WTC11 (cell line): ENCODE results near the gene TOR1A. TPM values are rescaled to one million over a fixed set of nuclear protein-coding genes. Genes with fewer than 3 reads are reported as not detected.
A peak's percentile ranks its signal among the peaks of the same experiment; 100 is the strongest.

ENCODE experiments used
- ATAC-seq: fragments of 200-7000 bp; cut with Tn5 transposase; 2 replicates; pipeline ENCODE4 v1.10.0; 2021; ENCODE audit warnings: mild to moderate bottlenecking, moderate library complexity
- Bru-seq: library from RNA; stranded (reverse); fragments of 400-500 nt; gene quantifications from one replicate; lab custom pipeline; 2021; lab: Mats Ljungman, UMichigan
- CTCF ChIA-PET: fragments of 300-600 bp; sonication (Branson Sonifier 250); formaldehyde crosslinking; loops from one replicate; lab custom pipeline; 2021; ENCODE audit warnings: antibody characterized with exemption; lab: Charles Lee
- POLR2A ChIA-PET: fragments of 350-600 bp; sonication (Branson Sonifier 250); formaldehyde crosslinking; loops from one replicate; lab custom pipeline; 2021; ENCODE audit warnings: antibody characterized with exemption; lab: Charles Lee
- DNase-seq: peaks from one replicate; pipeline ENCODE4 v3.0.0; 2021; ENCODE audit warnings: low spot score
- H3K27ac Mint-ChIP-seq: 2 replicates; pipeline ENCODE4 v1.8.0; 2021; ENCODE audit warnings: mixed read lengths
- H3K27me3 Mint-ChIP-seq: 2 replicates; pipeline ENCODE4 v1.8.0; 2021; ENCODE audit warnings: low read depth, mild to moderate bottlenecking, moderate library complexity, mixed read lengths
- H3K36me3 Mint-ChIP-seq: 2 replicates; pipeline ENCODE4 v1.8.0; 2021; ENCODE audit warnings: mixed read lengths
- H3K4me1 Mint-ChIP-seq: 2 replicates; pipeline ENCODE4 v1.8.0; 2022; ENCODE audit warnings: mixed read lengths
- H3K4me3 Mint-ChIP-seq: 2 replicates; pipeline ENCODE4 v1.8.0; 2021; ENCODE audit warnings: mild to moderate bottlenecking, moderate library complexity, mixed read lengths
- H3K9me3 Mint-ChIP-seq: 2 replicates; pipeline ENCODE4 v1.8.0; 2021; ENCODE audit warnings: mixed read lengths
- ARID4B ChIP-seq: sonication (generic); formaldehyde crosslinking; IDR thresholded peaks from 2 replicates; pipeline ENCODE4 v1.8.0; 2023; ENCODE audit warnings: missing genetic modification reagents, mild to moderate bottlenecking, borderline replicate concordance
- CREM ChIP-seq: sonication (generic); formaldehyde crosslinking; IDR thresholded peaks from 2 replicates; pipeline ENCODE4 v1.8.1; 2022; ENCODE audit warnings: mild to moderate bottlenecking, missing genetic modification reagents, moderate library complexity
- E2F4 ChIP-seq: sonication (generic); formaldehyde crosslinking; IDR thresholded peaks from 2 replicates; pipeline ENCODE4 v1.8.1; 2022; ENCODE audit warnings: low read depth, mild to moderate bottlenecking, moderate library complexity, missing genetic modification reagents, borderline replicate concordance
- EMX1 ChIP-seq: fragments of 250-450 bp; sonication (Bioruptor Pico); IDR thresholded peaks from 2 replicates; pipeline ENCODE4 v1.8.0; 2021; ENCODE audit warnings: mild to moderate bottlenecking
- ESRRA ChIP-seq: sonication (generic); formaldehyde crosslinking; IDR thresholded peaks from 2 replicates; pipeline ENCODE4 v1.8.1; 2022; ENCODE audit warnings: mild to moderate bottlenecking, missing genetic modification reagents, borderline replicate concordance
- ETV6 ChIP-seq: sonication (generic); formaldehyde crosslinking; IDR thresholded peaks from 2 replicates; pipeline ENCODE4 v1.8.1; 2022; ENCODE audit warnings: mild to moderate bottlenecking, missing genetic modification reagents
- FOXK1 ChIP-seq: sonication (generic); formaldehyde crosslinking; IDR thresholded peaks from 2 replicates; pipeline ENCODE4 v1.8.0; 2022; ENCODE audit warnings: mild to moderate bottlenecking, moderate library complexity, missing genetic modification reagents
- FOXP1 ChIP-seq: sonication (generic); formaldehyde crosslinking; IDR thresholded peaks from 2 replicates; pipeline ENCODE4 v1.8.0; 2022; ENCODE audit warnings: missing genetic modification reagents, mild to moderate bottlenecking, moderate library complexity, borderline replicate concordance
- GABPB1 ChIP-seq: sonication (generic); formaldehyde crosslinking; IDR thresholded peaks from 2 replicates; pipeline ENCODE4 v1.8.1; 2023; ENCODE audit warnings: mild to moderate bottlenecking, missing genetic modification reagents
- GRHL2 ChIP-seq: fragments of 250-450 bp; sonication (Bioruptor Pico); IDR thresholded peaks from 2 replicates; pipeline ENCODE4 v1.8.0; 2022; ENCODE audit warnings: mild to moderate bottlenecking, moderate library complexity; ENCODE audit not compliant: insufficient replicate concordance, severe bottlenecking
- MAX ChIP-seq: sonication (generic); formaldehyde crosslinking; IDR thresholded peaks from 2 replicates; pipeline ENCODE4 v1.8.0; 2022; ENCODE audit warnings: mild to moderate bottlenecking, missing genetic modification reagents
- MYBL2 ChIP-seq: sonication (generic); formaldehyde crosslinking; IDR thresholded peaks from 2 replicates; pipeline ENCODE4 v1.8.1; 2023; ENCODE audit warnings: mild to moderate bottlenecking, moderate library complexity, missing genetic modification reagents
- NFE2L1 ChIP-seq: sonication (generic); formaldehyde crosslinking; IDR thresholded peaks from 2 replicates; pipeline ENCODE4 v1.8.1; 2023; ENCODE audit warnings: missing genetic modification reagents
- NR2C2 ChIP-seq: sonication (generic); formaldehyde crosslinking; IDR thresholded peaks from 2 replicates; pipeline ENCODE4 v1.8.0; 2022; ENCODE audit warnings: mild to moderate bottlenecking, missing genetic modification reagents
- RELA ChIP-seq: sonication (generic); formaldehyde crosslinking; IDR thresholded peaks from 2 replicates; pipeline ENCODE4 v1.8.1; 2022; ENCODE audit warnings: missing genetic modification reagents, mild to moderate bottlenecking, borderline replicate concordance
- SMAD3 ChIP-seq: sonication (generic); formaldehyde crosslinking; IDR thresholded peaks from 2 replicates; pipeline ENCODE4 v1.8.0; 2022; ENCODE audit warnings: missing genetic modification reagents, mild to moderate bottlenecking, borderline replicate concordance
- SOX15 ChIP-seq: fragments of 250-450 bp; sonication (Bioruptor Pico); IDR thresholded peaks from 2 replicates; pipeline ENCODE4 v1.9.0; 2021; ENCODE audit warnings: mild to moderate bottlenecking
- SP1 ChIP-seq: sonication (generic); formaldehyde crosslinking; conservative IDR thresholded peaks from 2 replicates; pipeline ENCODE4 v1.8.1; 2022; ENCODE audit warnings: missing genetic modification reagents
- TCF7 ChIP-seq: sonication (generic); formaldehyde crosslinking; IDR thresholded peaks from 2 replicates; pipeline ENCODE4 v1.8.0; 2022; ENCODE audit warnings: mild to moderate bottlenecking, low read depth, missing genetic modification reagents, moderate library complexity
- TEAD1 ChIP-seq: sonication (generic); formaldehyde crosslinking; IDR thresholded peaks from 2 replicates; pipeline ENCODE4 v1.8.0; 2022; ENCODE audit warnings: mild to moderate bottlenecking, missing genetic modification reagents
- ZNF219 ChIP-seq: sonication (generic); formaldehyde crosslinking; IDR thresholded peaks from 2 replicates; pipeline ENCODE4 v1.8.0; 2023; ENCODE audit warnings: missing genetic modification reagents, mild to moderate bottlenecking, borderline replicate concordance
- ZNF232 ChIP-seq: sonication (generic); formaldehyde crosslinking; IDR thresholded peaks from 2 replicates; pipeline ENCODE4 v1.8.0; 2022; ENCODE audit warnings: mild to moderate bottlenecking, missing genetic modification reagents
- long read RNA-seq, 3 experiments: library from RNA in 1 of 3; library from capped mRNA in 1 of 3; library from polyadenylated mRNA in 1 of 3; unstranded in 2 of 3; stranded (forward) in 1 of 3; transcript quantifications; one replicate each; pipeline ENCODE4 v2.0.0, GENCODE V29; 2021
- total RNA-seq: library from RNA; stranded (reverse); gene quantifications from 3 replicates; pipeline ENCODE4 v1.2.3, GENCODE V29; 2021
- TF ChIP-seq, protein P1 (sequence below): sonication (generic); formaldehyde crosslinking; IDR thresholded peaks from 2 replicates; pipeline ENCODE4 v1.8.1; 2023; ENCODE audit warnings: mild to moderate bottlenecking, moderate library complexity, missing genetic modification reagents
- TF ChIP-seq, protein P2 (sequence below): sonication (generic); formaldehyde crosslinking; IDR thresholded peaks from 2 replicates; pipeline ENCODE4 v1.8.1; 2022; ENCODE audit warnings: mild to moderate bottlenecking, moderate library complexity, missing genetic modification reagents
- TF ChIP-seq, protein P3 (sequence below): sonication (generic); formaldehyde crosslinking; IDR thresholded peaks from 2 replicates; pipeline ENCODE4 v1.8.0; 2022; ENCODE audit warnings: mild to moderate bottlenecking, missing genetic modification reagents
- TF ChIP-seq, protein P4 (sequence below): sonication (generic); formaldehyde crosslinking; IDR thresholded peaks from 2 replicates; pipeline ENCODE4 v1.8.0; 2023; ENCODE audit warnings: missing genetic modification reagents

The TOR1A gene
- total RNA-seq (27.7 to 32.7 TPM (median 28.7 TPM) in 3 replicates), Bru-seq, nascent RNA (percentile 78 among the genes with signal in this experiment)
- long read RNA-seq, experiment 1, transcript TOR1A-201 (5 exons, 2,076 nt) = major isoform, 173 of 188 reads
- long read RNA-seq, experiment 1, partial matches to known transcripts = 0 of 188 reads
- long read RNA-seq, experiment 1, other reads (novel, unspliced or antisense) = 14 of 188 reads
- long read RNA-seq, experiment 2, transcript TOR1A-201 (5 exons, 2,076 nt) = major isoform, 31 of 45 reads
- long read RNA-seq, experiment 2, partial matches to known transcripts = 2 of 45 reads
- long read RNA-seq, experiment 2, other reads (novel, unspliced or antisense) = 12 of 45 reads
- long read RNA-seq, experiment 3, transcript TOR1A-201 (5 exons, 2,076 nt) = major isoform, 91 of 104 reads
- long read RNA-seq, experiment 3, partial matches to known transcripts = 10 of 104 reads
- long read RNA-seq, experiment 3, other reads (novel, unspliced or antisense) = 2 of 104 reads

DNA sequence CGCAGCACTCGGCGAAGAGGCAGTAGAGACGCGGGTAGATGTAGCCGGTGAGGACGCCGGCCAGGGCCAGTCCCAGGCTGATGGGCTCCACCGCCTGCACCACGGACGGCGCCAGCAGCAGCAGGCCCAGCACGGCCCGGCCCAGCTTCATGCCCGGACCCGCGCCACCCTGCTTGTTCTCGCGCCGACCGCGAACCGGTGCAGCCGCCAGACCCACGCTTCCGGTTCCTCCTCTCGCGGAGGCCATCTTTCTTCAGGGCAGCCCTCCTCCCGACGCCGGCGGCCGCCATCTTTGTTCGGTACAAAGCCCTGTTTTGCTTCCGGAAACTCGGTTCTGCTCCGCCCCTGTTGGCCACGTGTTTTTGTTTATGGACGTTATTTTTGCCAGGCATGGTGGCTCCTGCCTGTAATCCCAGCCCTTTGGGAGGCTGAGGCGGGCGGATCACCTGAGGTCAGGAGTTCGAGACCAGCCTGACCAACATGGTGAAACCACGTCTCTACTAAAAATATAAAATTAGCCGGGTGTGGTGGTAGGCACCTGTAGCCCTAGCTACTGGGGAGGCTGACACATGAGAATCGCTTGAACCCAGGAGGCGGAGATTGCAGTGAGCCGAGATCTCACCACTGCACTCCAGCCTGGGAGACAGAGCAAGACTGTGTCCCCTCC is at the start of gene TOR1A:
Gene TOR1A, minus strand, starts transcription at position 202 of the 667 bp plus-strand sequence. Its CDS starts 51 bp downstream, at position 151.
- Mint-ChIP-seq H3K9me3 (no peaks in the 10 kb centered on the region), H3K4me1 (peaks cover 9% of the 10 kb centered on the region), H3K27ac (peak within 1 kb of the TSS; percentile 65), H3K27me3 (no peaks in the 10 kb centered on the region), H3K36me3 (peaks cover 23% of the 10 kb centered on the region), H3K4me3 (peak within 1 kb of the TSS; percentile 77)
- ChIA-PET POLR2A (interaction anchor here (0.6 to 1.4 kb wide), 2 partner anchors 11 to 1235 kb away, joined by 3 to 5 read pairs; partner anchors contain the start of genes C9orf78 and USP20), CTCF (no interaction called here)
- ATAC-seq (peak; percentile 84), DNase-seq (peak; percentile 94)
- TF ChIP-seq, protein P1, sequence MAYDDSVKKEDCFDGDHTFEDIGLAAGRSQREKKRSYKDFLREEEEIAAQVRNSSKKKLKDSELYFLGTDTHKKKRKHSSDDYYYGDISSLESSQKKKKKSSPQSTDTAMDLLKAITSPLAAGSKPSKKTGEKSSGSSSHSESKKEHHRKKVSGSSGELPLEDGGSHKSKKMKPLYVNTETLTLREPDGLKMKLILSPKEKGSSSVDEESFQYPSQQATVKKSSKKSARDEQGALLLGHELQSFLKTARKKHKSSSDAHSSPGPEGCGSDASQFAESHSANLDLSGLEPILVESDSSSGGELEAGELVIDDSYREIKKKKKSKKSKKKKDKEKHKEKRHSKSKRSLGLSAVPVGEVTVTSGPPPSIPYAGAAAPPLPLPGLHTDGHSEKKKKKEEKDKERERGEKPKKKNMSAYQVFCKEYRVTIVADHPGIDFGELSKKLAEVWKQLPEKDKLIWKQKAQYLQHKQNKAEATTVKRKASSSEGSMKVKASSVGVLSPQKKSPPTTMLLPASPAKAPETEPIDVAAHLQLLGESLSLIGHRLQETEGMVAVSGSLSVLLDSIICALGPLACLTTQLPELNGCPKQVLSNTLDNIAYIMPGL (CRISPR knock-in tag) = peak; percentile 74
- TF ChIP-seq, protein P2, sequence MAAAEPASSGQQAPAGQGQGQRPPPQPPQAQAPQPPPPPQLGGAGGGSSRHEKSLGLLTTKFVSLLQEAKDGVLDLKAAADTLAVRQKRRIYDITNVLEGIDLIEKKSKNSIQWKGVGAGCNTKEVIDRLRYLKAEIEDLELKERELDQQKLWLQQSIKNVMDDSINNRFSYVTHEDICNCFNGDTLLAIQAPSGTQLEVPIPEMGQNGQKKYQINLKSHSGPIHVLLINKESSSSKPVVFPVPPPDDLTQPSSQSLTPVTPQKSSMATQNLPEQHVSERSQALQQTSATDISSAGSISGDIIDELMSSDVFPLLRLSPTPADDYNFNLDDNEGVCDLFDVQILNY (CRISPR knock-in tag) = peak; percentile 41; the same call in 1 of the 2 replicates
- peak; percentile 76; the same call in 1 of the 2 replicates for TF ChIP-seq NFE2L1 (CRISPR knock-in tag)
- peak; percentile 70; the same call in 1 of the 2 replicates for TF ChIP-seq ZNF232
- peak; percentile 79; the same call in 1 of the 2 replicates for TF ChIP-seq ETV6
- peak; percentile 92; the same call in 1 of the 2 replicates for TF ChIP-seq FOXP1
- TF ChIP-seq MYBL2 (CRISPR knock-in tag) = peak; percentile 92
- TF ChIP-seq TCF7 = no peak
- peak; percentile 91 for TF ChIP-seq SP1 (CRISPR knock-in tag)
- TF ChIP-seq E2F4 = no peak
- peak; percentile 37; the same call in 1 of the 2 replicates for TF ChIP-seq RELA
- TF ChIP-seq NR2C2 (CRISPR knock-in tag) = peak; percentile 68; the same call in 1 of the 2 replicates
- TF ChIP-seq, protein P3, sequence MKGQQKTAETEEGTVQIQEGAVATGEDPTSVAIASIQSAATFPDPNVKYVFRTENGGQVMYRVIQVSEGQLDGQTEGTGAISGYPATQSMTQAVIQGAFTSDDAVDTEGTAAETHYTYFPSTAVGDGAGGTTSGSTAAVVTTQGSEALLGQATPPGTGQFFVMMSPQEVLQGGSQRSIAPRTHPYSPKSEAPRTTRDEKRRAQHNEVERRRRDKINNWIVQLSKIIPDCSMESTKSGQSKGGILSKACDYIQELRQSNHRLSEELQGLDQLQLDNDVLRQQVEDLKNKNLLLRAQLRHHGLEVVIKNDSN (CRISPR knock-in tag) = peak; percentile 87
- no peak for TF ChIP-seq EMX1 (CRISPR knock-in tag)
- TF ChIP-seq ARID4B (CRISPR knock-in tag) = peak; percentile 76; the same call in 1 of the 2 replicates
- TF ChIP-seq TEAD1 = peak; percentile 85
- 0 out of 2 replicates have a peak, but pooled peaks have one; percentile 55 for TF ChIP-seq ESRRA (CRISPR knock-in tag)
- TF ChIP-seq CREM (CRISPR knock-in tag) = peak; percentile 68; the same call in 1 of the 2 replicates
- no peak for TF ChIP-seq ZNF219
- TF ChIP-seq SOX15 (CRISPR knock-in tag) = no peak
- peak; percentile 86 for TF ChIP-seq MAX
- TF ChIP-seq GABPB1 = peak; percentile 87
- TF ChIP-seq, protein P4, sequence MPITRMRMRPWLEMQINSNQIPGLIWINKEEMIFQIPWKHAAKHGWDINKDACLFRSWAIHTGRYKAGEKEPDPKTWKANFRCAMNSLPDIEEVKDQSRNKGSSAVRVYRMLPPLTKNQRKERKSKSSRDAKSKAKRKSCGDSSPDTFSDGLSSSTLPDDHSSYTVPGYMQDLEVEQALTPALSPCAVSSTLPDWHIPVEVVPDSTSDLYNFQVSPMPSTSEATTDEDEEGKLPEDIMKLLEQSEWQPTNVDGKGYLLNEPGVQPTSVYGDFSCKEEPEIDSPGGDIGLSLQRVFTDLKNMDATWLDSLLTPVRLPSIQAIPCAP (CRISPR knock-in tag) = no peak
- no peak for TF ChIP-seq GRHL2
- TF ChIP-seq SMAD3 (CRISPR knock-in tag) = 0 out of 2 replicates have a peak, but pooled peaks have one; percentile 76
- peak; percentile 100 for TF ChIP-seq FOXK1
